Fibroblast of pulmonary artery (primary cell): ENCODE measurements around the gene RAB22A.

Experiments used
- DNase-seq: peaks from one replicate; pipeline ENCODE4 v3.0.0-alpha.2; 2010; ENCODE audit warnings: low read depth
- H3K4me3 ChIP-seq: replicated peaks from 2 replicates; pipeline ENCODE4 v1.5.1; 2011; ENCODE audit warnings: low read depth, mild to moderate bottlenecking, control low read depth, low read length, moderate library complexity
- CTCF ChIP-seq: IDR thresholded peaks from 2 replicates; pipeline ENCODE4 v1.5.1; 2011; ENCODE audit warnings: mild to moderate bottlenecking, control low read depth, low read length, inconsistent platforms; ENCODE audit errors: missing control alignments

The RAB22A gene

GRCh38 chr20:58300321-58300720, 9.2 kb upstream of the RAB22A start:
- TF ChIP-seq CTCF, result no peak
- no peak overlapping the region for H3K4me3 ChIP-seq
- no peak for DNase-seq

- no peak for TF ChIP-seq CTCF
- no peak overlapping the region for H3K4me3 ChIP-seq
- DNase-seq, result no peak
Measured at GRCh38 chr20:58303547-58303946, 6.0 kb upstream of the RAB22A start.

GRCh38 chr20:58305061-58305460, 4.5 kb upstream of the RAB22A start:
- DNase-seq, result no peak
- TF ChIP-seq CTCF, result no peak
- H3K4me3 ChIP-seq, result no peak overlapping the region

GRCh38 chr20:58306421-58307261, 2.9 kb upstream of the RAB22A start:
- DNase-seq, result peak; percentile 31
- no peak for TF ChIP-seq CTCF
- no peak overlapping the region for H3K4me3 ChIP-seq

GRCh38 chr20:58307270-58307669, 2.2 kb upstream of the RAB22A start:
- no peak for DNase-seq
- no peak for TF ChIP-seq CTCF
- no peak overlapping the region for H3K4me3 ChIP-seq

GRCh38 chr20:58308290-58308679, 1.2 kb upstream of the RAB22A start:
- TF ChIP-seq CTCF, result no peak
- peak overlapping the region; percentile 79 for H3K4me3 ChIP-seq
- DNase-seq, result no peak
